WTC11 (cell line): ENCODE data around the gene PITPNC1.

Experiments
- CTCF ChIP-seq: fragments of 200-600 bp; IDR thresholded peaks from 2 replicates; pipeline ENCODE4 v1.8.0; 2022; ENCODE audit warnings: antibody characterized with exemption
- EMX1 ChIP-seq: fragments of 250-450 bp; sonication (Bioruptor Pico); IDR thresholded peaks from 2 replicates; pipeline ENCODE4 v1.8.0; 2021; ENCODE audit warnings: mild to moderate bottlenecking
- TEAD1 ChIP-seq: sonication (generic); formaldehyde crosslinking; IDR thresholded peaks from 2 replicates; pipeline ENCODE4 v1.8.0; 2022; ENCODE audit warnings: mild to moderate bottlenecking, missing genetic modification reagents
- TEAD4 ChIP-seq: sonication (generic); formaldehyde crosslinking; IDR thresholded peaks from 2 replicates; pipeline ENCODE4 v1.8.0; 2022; ENCODE audit warnings: mild to moderate bottlenecking, missing genetic modification reagents
- ZBTB43 ChIP-seq: sonication (generic); formaldehyde crosslinking; IDR thresholded peaks from 2 replicates; pipeline ENCODE4 v1.8.1; 2023; ENCODE audit warnings: mild to moderate bottlenecking, missing genetic modification reagents
- ZNF232 ChIP-seq: sonication (generic); formaldehyde crosslinking; IDR thresholded peaks from 2 replicates; pipeline ENCODE4 v1.8.0; 2022; ENCODE audit warnings: mild to moderate bottlenecking, missing genetic modification reagents

GRCh38 chr17:67506966-67507365 lies 129.9 kb downstream of the PITPNC1 start:
- TF ChIP-seq CTCF (no peak), ZBTB43 (CRISPR knock-in tag) (no peak), ZNF232 (CRISPR knock-in tag) (no peak), EMX1 (no peak), TEAD4 (CRISPR knock-in tag) (no peak), TEAD1 (no peak)
